C4-2B (cell line): Measurements from ENCODE around the gene SMIM31.

Source experiments
- ZFX ChIP-seq: fragments of 450-650 bp; IDR thresholded peaks from 2 replicates; pipeline ENCODE4 v1.6.1; 2017
- TF ChIP-seq, protein P1 (sequence below): fragments of 450-650 bp; conservative IDR thresholded peaks from 2 replicates; pipeline ENCODE4 v1.5.1; 2017; ENCODE audit warnings: mild to moderate bottlenecking

DNA sequence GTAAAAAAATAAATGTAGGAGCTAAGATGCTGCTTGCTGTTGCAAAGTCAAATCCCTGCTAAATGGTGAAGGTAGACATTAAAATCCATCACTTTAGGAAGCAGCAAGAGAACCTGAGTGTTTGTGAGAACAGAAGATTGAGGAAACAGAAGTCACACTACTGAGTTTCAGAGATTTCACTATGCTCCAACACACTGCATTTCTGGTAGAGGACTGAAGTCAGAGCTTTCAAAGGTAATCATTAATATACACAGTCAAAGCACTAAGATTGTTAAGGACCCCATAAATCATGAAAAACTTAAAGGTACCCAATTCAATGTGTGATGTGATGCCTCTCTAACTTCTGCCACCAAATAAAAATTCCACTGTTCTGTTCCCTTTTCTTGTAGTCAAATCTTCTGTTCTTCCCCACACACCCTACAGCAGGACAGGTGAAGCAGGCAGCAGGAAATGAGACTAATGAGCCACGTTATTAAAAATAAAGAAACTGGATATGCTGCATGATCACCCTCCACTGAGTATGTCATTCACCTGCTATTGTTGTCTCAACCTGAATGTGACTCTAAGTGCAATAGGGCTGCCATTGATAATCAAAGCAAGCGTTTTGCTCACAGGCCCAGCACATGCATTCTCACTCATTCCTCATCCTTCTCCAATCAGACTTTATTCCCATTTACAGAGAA, 94.2 kb downstream of the SMIM31 start:
- TF ChIP-seq, protein P1, sequence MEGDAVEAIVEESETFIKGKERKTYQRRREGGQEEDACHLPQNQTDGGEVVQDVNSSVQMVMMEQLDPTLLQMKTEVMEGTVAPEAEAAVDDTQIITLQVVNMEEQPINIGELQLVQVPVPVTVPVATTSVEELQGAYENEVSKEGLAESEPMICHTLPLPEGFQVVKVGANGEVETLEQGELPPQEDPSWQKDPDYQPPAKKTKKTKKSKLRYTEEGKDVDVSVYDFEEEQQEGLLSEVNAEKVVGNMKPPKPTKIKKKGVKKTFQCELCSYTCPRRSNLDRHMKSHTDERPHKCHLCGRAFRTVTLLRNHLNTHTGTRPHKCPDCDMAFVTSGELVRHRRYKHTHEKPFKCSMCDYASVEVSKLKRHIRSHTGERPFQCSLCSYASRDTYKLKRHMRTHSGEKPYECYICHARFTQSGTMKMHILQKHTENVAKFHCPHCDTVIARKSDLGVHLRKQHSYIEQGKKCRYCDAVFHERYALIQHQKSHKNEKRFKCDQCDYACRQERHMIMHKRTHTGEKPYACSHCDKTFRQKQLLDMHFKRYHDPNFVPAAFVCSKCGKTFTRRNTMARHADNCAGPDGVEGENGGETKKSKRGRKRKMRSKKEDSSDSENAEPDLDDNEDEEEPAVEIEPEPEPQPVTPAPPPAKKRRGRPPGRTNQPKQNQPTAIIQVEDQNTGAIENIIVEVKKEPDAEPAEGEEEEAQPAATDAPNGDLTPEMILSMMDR, result no peak
- TF ChIP-seq ZFX, result no peak
